Measurements from ENCODE around the gene CDK14.

- no peak for TF ChIP-seq CTCF (IDR thresholded peaks at IDR 0.05; ENCODE audit: low read length)
- no peak for TF ChIP-seq EZH2 (IDR thresholded peaks at IDR 0.05; ENCODE audit: borderline replicate concordance, low read length)
Measured at GRCh38 chr7:90804370-90804769, 208.2 kb downstream of the CDK14 start.
